Cerebellar cortex (tissue), 1 donor: Measurements from ENCODE around the gene E2F1.

Experiments
- DNase-seq: peaks from one replicate; pipeline ENCODE4 v3.0.0-alpha.2; 2015; ENCODE audit warnings: low spot score

Gene E2F1

DNA sequence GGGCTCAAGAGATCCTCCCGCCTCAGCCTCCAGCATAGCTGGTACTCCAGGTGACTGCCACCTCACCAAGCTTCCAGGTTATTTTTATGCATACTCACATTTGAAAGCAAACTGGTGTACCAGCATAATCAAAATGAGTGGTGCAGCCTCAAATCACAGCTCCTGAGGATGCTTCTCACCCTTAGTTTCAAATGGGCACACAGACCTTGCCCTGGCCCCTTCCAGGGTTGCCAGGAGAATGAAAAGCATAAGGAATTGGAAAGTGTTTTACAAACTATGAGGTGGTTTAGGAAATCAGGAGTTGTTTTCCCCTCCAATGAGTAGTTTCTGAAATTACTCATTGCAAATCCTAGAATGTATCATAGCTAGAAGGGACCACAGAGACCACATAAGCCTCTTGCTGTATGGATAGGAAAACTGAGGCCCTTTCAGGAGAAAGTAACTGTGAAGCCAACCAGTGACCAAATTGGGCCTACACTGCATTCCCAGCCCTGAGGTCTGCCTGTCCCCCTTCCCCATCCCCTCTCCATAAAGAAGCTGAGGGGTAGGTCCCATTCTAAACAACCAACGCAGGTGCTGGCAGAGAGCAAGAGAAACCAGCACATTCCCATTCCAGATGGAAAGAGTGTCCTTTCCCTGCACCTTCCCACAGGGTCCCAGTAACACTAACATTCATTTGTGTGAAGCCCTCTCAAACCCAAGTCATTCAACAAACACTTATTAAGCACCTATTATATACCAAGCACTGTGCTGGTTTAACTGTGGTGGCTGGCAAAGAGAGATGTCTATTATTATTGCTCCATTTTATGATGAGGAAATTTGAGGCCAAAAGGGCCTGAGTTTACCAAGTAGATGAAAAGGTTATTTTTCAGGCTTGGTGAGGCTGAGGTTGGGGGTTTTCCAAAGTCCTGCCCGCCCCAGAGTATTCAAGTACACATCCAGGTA is 2.1 kb upstream of the E2F1 start:
- no peak for DNase-seq

GRCh38 chr20:33687370-33687915 is 1.3 kb upstream of the E2F1 start:
- DNase-seq, result no peak

GRCh38 chr20:33686984-33687366 is 790 bp upstream of the E2F1 start:
- no peak for DNase-seq

GRCh38 chr20:33685328-33686099 is 671 bp downstream of the E2F1 start:
- no peak for DNase-seq

GRCh38 chr20:33684533-33685327 is 1.5 kb downstream of the E2F1 start:
- DNase-seq, result no peak

GRCh38 chr20:33681728-33682353 is 4.3 kb downstream of the E2F1 start:
- no peak for DNase-seq

- no peak for DNase-seq
Observed at GRCh38 chr20:33681288-33681687, 4.9 kb downstream of the E2F1 start.

- DNase-seq, result no peak
Observed at GRCh38 chr20:33680686-33681085, 5.5 kb downstream of the E2F1 start.

- DNase-seq, result no peak
Observed at GRCh38 chr20:33679758-33680485, 6.3 kb downstream of the E2F1 start.

GRCh38 chr20:33677991-33678702 is 8.0 kb downstream of the E2F1 start:
- no peak for DNase-seq

GRCh38 chr20:33676652-33677645 is 9.2 kb downstream of the E2F1 start:
- DNase-seq, result no peak

GRCh38 chr20:33676121-33676520 is 10.1 kb downstream of the E2F1 start:
- DNase-seq, result no peak

GRCh38 chr20:33675136-33675959 is 10.8 kb downstream of the E2F1 start:
- DNase-seq, result no peak

GRCh38 chr20:33674294-33675135 is 11.7 kb downstream of the E2F1 start, which contains the start of gene NECAB3:
TSS of gene NECAB3 (minus strand) at chr20:33674428. CDS start at chr20:33674352, 76 bp downstream.
- peak; percentile 53 for DNase-seq

DNA sequence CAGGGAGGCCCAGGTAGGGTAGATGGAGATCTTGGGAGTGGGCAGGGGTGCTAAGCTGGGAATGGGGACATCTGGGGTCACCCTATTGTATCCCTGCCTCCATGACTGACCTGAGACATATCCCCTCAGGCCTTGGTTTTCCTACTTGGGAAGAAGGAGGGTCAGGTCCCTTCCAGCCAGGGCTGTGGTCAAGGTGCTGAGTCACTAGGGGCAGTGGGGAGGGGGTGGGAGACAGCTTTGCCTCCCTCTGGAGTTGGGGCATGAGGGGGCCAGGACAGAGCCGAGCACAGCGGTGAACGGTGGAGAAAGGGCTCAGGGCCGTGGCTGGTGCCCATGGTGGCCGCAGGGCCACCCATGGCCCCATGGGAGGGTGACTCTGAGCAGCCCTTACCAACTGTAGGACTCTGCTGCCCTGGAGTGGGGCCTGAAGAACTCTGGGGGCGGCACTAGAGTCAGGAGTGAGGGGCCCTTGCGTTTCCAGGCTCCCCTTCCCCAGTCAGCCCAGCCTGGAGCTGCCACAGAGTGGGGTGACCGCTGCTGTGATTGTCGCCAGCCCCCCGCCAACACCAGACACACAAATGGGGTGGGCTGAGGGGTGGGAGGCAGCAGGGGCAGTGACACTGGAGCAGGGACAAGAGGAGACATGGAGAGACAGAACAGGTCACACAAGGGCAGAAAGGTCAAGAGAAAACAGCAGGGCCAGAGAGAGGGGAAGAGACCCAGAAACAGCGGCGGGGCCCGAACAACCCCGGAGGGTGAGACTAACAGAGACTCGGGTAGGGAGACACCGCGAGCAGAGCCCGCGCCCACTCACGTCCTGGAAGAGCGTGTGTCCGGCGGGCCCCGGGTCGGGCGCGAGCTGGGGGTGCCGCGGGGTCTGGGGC is 12.5 kb downstream of the E2F1 start:
- DNase-seq, result no peak

GRCh38 chr20:33673114-33673409 is 13.1 kb downstream of the E2F1 start:
- no peak for DNase-seq
